ENCODE measurements around the gene ZGPAT.
"Not testable (repeated sequence)": the region's sequence is repeated elsewhere in the genome, so short reads cannot be mapped to it uniquely, and the experiment has no call there.

ZGPAT gene, protein sequence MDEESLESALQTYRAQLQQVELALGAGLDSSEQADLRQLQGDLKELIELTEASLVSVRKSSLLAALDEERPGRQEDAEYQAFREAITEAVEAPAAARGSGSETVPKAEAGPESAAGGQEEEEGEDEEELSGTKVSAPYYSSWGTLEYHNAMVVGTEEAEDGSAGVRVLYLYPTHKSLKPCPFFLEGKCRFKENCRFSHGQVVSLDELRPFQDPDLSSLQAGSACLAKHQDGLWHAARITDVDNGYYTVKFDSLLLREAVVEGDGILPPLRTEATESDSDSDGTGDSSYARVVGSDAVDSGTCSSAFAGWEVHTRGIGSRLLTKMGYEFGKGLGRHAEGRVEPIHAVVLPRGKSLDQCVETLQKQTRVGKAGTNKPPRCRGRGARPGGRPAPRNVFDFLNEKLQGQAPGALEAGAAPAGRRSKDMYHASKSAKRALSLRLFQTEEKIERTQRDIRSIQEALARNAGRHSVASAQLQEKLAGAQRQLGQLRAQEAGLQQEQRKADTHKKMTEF

DNA sequence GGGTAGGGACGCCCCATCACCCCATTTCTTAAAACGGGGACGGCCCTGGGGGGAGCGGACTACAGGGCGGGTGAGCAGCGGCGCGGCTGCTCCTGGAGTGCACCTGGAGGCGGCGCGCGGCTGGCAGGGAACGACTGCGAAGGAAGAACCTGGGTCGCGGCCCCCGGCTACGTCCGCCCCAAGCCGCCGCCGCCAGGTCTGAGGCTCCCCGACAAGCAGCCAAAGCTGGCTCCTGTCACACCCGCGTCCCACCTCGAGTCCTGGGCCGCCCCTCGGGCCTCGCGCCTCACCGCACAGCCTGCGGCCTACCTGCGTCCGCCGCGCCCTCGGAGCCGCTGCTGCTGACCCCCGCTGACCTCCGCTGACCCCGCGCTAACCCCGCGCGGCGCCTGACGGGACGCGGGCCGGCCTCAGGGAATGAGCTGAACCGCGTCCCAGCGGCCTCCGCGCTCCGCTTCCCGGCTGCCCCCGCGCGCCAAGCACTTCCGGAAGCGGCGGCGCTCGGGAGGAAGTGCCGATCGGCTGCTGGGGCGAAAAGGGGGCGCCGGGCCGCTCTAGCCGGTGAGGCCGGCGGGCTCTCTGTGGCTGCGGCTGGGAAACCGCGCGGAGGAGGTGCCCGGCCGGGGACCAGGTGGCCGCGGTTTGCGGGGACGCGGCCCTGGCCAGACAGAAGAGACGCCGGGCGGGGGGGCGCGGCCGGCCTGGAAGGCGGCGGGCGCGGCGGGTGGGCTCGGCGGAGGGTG is at the start of gene ZGPAT, which contains the start of gene ARFRP1:
ZGPAT (plus strand) TSS at position 482 of the 743 bp plus-strand sequence. CDS start 542 bp downstream, outside the sequence.
ARFRP1 (minus strand) TSS at position 419 of the 743 bp plus-strand sequence. CDS start 885 bp downstream, outside the sequence.
- peak; percentile 89 for DNase-seq

DNA sequence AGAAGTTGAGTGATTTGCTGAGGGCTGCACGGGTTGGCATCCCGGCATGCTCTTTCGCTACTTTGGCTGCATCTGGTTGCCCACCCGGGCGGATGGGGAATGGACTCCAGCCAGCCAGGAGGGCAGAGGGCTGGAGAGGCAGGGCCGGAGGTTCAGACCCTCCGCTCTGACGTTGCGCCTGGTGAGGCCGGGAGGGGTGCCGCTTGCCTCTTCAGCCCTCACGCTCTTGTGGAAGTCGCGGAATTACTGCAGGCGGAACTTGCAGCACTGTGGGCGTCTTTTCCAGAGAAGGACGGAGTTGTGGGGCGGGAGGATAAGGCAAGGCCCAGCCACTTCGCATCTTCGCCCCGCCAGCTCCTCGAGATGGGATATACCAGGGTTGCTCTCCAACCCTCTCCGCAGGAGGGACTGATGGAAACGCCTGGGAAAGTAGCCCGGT is 49.1 kb upstream of the ZGPAT start:
- no peak for DNase-seq

DNA sequence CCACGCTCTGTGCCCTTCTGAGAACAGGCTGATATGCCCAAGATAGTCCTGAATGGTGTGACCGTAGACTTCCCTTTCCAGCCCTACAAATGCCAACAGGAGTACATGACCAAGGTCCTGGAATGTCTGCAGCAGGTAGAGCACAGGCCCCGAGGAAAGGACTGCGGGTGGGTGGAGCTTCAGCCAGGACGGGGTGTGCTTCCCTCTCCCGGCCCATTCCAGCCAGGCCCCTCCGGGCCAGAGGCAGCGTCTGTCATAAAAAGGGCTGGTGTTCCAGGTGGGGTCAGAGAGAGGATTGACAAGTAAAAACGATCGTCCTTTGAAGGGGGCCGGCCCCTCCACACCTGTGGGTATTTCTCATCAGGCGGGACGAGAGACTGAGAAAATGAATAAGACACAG is 48.5 kb upstream of the ZGPAT start:
- DNase-seq: no peak

DNA sequence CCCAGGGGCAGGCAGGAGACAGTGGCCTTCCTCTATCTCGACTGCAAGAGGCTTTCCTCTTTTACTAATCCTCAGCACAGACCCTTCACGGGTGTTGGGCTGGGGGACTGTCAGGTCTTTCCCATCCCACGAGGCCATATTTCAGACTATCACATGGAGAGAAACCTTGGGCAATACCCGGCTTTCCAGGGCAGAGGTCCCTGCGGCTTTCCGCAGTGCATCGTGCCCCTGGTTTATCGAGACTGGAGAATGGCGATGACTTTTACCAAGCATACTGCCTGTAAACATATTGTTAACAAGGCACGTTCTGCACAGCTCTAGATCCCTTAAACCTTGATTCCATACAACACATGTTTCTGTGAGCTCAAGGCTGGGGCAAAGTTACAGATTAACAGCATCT is 47.7 kb upstream of the ZGPAT start:
- not testable (repeated sequence) for DNase-seq

DNA sequence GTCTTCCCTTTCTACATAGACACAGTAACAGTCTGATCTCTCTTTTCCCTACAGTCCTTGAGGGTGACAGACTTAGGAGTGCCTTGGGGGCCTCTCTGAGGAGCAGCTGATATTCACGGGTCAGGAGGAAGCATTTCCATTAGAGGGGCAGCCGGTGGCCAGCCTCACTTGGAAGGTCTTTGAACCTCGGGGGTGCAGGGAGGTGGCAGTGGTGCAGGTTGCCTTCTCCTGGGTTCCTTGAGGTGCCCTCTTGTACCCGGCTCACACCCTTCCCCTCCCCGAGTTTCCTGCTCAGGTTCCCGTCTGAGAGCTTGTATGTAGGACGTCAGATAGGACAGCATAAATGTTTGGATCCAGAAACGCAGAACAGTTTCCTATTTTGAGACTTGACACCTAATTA is 47.2 kb upstream of the ZGPAT start:
- DNase-seq: no peak

DNA sequence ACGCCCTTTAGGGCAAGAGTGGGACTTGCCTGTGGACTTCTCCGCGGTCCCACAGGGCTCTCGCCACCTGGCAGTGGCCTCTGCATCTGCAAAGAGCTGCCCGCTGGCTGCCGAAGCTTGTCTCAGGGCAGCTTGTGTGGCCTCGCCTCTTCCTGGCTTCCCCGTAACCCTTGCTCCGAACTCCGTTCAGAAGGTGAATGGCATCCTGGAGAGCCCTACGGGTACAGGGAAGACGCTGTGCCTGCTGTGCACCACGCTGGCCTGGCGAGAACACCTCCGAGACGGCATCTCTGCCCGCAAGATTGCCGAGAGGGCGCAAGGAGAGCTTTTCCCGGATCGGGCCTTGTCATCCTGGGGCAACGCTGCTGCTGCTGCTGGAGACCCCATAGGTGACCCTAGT is 46.7 kb upstream of the ZGPAT start:
- no peak for DNase-seq

DNA sequence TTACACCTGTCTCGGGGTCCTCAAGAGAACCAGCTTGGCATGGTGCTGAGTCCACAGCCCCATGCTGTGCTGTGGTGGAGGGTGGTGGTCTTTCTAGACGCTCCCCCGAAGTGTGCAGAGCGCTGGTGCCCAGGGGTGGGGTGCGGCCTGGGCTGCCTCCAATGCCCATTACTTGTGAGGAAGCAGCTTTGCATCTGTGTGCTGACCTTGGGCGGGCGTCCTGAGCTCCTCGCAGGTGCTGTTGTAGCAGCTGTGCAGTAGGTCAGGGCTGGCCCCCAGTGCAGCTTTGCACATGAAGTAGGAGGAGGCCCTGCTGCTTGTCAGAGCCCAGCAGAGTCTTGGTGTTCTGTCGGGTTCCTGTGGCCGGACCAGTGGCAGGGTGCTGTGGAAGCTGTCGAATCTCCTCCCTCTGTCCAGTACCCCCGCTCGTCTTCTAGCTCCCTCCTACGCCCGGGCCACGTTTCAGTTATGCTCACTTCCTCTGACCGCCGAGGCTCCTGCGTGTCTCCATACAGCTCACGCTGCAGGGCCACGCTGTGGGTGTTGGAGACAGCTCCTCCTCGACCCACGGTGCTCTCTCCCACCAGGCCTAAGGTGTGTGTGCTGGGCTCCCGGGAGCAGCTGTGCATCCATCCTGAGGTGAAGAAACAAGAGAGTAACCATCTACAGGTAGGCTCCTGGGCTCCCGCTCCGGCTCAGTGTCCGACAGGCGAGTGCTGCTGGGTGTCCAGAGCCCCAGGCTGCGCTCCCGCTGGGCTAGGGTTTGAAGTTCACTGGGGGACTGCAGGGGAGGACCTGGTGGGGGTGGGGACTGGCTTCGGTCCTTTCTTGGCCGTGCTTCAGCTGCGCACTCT is 45.7 kb upstream of the ZGPAT start:
- DNase-seq: no peak

DNA sequence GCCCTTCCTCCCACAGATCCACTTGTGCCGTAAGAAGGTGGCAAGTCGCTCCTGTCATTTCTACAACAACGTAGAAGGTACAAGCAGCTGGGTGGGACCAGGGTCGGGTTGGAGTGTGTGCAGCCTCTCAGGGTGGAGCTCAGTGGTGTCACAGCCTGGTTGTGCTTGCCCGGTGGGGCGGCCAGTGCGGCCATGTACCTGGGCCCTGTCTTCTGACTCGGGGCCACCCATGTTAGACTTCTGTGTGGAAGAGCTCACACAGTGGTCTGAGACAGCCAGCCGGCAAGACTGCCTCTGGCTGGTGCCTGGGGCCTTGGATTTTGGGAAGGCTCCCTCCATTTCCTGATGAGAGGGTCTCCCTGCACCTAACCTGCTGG is 45.0 kb upstream of the ZGPAT start:
- no peak for DNase-seq

DNA sequence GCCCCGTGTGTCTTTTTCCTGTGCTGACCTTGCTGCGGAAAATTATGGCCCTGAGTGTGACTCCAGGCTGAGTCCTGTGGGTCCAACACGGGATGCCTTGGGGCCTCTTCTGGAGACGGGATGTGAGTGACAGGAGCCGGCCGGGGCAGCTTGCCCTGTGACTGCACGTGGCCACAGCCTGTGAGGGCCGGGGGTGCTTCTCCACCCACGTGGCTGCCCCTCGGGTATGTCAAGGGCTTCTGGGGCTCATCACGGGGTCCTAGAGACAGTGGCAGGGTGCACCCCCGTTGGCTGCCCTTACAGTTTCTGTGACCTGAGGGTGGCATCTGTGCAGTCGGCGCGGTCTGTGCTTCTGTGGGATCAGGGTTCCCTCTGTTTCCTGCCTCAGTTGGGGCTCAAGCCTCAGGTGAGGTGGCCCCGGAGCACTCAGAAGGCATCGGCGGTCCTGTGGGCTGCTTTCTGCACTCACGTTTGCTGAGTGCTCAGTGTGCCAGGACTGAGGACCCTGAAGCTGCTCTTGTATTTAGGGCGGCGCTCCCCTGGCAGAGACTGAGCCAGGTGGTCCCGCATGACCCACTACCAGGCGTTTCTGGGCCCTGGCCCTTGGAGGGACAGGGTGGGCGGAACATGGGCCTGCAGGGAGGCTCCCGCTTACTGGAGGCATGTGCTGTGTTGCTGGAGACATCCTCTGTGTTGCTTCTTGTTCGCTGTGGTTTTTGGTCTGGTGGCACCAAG is 44.3 kb upstream of the ZGPAT start:
- no peak for DNase-seq

DNA sequence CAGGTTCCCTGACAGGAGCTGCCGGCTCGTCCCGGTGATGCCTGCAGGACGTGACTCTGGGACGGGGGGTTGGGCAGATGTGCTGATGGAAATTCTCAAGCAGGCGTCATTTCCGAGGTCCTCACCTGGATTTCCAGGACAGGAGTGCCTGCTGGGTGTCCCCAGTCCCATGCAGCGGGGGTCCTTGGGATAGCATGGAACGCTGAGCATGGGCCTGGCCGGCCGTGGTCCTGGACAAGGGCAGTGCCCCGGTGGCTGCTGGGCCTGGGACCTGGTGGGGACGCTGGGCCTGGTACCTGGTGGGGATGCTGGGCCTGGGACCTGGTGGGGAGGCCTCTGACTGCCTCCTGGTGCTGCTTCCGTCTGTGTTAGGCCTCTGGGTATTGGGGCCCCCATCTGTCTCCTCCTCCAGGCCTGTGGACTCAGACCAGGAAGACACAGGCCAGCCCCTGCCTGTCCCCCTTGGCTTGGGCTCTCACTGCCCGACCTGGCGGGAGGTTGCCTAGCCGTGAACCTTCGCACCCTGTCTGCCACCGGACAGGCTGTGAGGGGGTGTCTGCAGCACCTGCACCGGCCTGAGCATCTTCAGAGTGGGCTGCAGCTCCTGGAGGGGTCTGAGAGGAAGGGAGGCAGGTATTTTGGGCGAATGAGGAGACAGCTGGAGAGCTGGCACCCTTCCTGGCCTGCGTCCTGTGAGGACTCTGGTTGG is 43.5 kb upstream of the ZGPAT start:
- DNase-seq: no peak

DNA sequence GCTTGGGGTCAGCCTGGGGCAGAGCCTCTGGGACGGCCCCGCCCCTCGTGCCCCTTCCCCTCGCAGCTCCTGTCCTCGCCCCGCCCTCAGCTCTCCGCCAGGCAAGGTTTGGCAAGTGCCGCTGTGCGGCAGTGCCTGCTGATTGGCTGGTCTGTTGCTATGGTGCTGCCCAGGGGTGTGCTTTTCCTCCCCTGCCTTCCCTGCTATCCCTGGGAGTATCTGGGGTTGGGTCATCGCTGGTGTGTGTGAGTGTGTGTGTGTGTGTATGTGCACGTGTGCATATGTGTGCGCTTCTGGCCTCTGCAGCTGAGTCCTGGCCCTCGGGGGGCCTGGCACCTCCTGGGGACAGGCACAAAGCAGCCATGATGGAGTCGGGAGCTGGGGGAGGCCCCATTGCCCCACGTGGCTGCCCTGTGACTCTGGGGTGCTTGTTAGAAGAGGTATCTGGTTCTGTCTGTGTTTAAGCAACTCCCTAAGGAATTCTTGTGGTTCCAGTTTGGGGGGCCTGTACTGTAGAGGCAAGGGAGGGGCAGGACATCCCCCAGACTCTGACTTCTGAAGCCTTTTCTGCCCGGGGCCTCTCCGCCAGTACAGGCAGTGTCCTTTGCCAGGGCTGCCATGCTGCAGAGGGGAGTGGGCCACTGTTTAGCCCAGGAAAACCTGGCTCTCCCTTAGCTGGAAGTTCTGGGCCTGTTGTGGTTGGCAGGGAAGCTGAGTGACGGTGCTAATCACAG is 42.8 kb upstream of the ZGPAT start:
- no peak for DNase-seq

DNA sequence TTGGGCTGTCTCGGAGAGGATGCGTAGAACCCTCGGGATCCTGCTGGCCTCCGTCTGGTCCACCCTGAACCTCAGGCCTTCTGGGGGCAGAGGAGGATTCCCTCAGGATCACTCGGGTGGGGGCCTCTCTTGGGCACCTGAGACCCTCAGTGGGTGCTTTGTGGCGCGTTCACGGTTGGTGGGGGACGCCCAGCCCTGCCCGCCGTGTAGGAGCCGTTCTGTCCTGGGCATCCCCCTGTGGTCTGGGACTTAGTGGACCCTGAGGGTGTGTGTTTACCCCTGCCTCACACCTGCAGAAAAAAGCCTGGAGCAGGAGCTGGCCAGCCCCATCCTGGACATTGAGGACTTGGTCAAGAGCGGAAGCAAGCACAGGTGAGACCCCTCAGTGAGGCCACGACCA is 42.1 kb upstream of the ZGPAT start:
- no peak for DNase-seq

DNA sequence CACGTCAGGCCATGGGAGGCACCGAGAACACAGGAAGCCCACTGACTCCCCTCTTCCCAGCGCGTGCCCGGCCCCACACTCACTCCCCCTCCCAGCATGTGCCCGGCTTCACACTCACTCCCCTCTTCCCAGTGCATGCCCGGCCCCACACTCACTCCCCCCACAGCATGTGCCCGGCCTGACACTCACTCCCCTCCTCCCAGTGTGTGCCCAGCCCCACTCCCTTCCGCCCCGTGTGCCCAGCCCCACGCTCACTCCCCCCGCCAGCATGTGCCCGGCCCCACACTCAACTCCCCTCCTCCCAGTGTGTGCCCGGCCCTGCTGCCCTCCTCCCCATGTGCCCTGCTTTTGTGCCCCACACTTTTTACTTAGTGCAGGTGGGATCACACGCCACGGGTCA is 40.0 kb upstream of the ZGPAT start:
- DNase-seq: no peak

DNA sequence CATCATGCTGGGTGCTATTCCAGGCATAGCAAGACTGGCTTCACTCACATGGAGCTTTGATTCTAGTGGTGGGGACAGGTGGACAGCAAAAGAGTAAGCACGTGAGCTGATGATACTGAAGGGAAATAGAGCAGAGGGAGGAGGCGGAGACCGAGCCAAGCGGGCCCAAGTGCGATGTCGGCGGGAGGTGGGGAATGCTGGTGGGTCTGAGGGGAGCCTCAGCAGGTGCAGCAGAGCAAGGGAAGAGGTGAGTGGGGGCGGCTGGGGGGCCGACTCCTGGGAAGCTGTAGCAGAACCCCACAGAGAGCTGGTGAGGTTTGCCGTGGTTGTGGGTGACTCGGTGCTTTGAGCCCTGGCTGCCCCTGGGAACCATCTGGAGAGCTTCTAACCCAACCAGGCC is 39.5 kb upstream of the ZGPAT start:
- DNase-seq: no peak

DNA sequence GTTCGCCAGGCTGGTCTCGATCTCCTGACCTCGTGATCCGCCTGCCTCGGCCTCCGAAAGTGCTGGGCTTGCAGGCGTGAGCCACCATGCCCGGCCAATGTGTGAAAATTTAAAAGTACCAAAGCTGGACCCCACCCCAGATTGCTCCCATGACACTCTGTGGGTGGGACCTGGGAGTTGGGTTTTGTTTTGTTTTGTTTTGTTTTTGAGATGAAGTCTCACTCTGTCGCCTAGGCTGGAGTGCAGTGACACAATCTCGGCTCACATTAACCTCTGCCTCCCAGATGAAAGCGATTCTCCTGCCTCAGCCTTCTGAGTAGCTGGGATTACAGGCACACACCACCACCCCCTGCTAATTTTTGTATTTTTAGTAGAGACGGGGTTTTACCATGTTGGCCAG is 36.1 kb upstream of the ZGPAT start:
- not testable (repeated sequence) for DNase-seq

DNA sequence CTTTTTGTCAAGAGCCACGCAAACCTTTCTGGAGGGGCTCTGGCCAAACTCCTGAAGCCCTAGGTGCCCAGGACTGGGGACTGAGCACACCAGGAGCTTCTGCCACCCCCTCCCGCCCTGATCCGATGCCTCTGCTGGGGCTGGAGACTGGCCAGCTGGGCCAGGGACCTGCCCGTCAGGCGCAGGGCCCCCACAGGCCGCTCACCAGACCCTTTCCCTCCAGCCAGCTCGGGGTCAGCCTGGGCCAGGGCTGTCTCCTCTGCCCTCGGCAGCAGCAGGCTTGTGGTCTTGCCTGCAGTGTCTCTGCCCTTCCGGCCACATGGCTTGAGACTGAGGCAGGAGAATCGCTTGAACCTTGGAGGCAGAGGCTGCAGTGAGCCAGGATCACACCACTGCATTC is 35.2 kb upstream of the ZGPAT start:
- DNase-seq: no peak

DNA sequence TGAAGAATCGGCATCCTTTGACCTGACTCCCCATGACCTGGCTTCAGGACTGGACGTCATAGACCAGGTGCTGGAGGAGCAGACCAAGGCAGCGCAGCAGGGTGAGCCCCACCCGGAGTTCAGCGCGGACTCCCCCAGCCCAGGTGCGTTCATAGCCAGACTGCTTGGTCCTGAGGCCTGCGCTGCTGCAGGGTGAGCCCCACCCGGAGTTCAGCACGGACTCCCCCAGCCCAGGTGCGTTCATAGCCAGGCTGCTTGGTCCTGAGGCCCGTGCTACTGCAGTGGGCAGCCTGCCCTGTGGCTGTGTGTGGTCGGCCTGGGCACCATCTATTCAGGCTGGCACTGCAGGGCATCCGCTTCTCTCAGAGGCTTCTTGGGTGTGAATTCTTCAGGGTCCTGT is 33.9 kb upstream of the ZGPAT start:
- DNase-seq: no peak

DNA sequence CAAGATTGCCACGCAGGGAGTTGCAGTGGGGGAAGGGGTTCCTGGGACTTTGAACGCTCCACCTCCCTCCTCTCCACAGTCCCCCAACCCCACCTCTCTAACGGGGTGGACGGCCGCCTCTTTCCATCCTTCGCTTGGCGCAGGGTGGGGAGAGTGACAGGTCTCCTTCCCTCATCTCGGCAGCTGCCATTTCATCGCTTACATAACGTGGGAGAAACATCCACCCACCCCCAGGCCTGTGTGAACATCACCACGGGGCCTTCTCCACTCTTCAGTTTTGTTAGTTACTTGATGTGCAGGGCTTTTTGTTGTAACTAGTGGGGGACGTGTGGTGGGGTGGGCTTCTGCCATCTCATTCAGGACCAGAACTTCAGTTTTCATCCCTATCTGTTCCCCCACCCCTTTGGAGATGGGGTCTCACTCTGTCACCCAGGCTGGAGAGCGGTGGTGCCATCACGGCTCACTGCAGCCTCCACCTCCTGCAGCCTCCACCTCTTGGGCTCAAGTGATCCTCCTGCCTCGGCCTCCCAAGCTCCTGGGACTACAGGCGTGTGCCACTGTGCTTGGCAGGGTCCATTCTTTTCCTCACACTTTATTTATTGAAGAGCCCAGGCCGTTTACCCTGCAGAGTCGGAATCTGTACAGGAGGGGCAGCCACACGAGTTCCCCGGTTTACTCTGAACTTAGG is 32.0 kb upstream of the ZGPAT start:
- DNase-seq: no peak

DNA sequence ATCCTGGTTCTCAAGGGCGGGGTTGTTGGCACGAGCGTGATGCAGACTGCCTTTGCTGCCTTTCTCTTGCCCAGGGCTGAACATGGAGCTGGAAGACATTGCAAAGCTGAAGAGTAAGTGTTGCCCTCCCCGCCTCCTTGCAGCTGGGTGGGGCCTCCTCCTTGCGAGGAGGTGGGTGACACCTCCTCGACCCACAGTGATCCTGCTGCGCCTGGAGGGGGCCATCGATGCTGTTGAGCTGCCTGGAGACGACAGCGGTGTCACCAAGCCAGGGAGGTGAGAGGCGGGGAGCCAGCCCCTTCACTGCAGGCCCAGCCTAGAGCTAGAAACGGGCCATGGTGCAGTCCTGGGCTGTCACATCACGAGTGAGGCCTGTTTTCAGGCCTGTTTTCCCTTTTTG is 29.8 kb upstream of the ZGPAT start:
- no peak for DNase-seq

Measured in activated naive CD4-positive, alpha-beta T cell treated with Interleukin-2 at 50 U/mL for 16 hours (primary cell).